ENCODE measurements around the gene RHBDL3. TPM values are rescaled to one million over a fixed set of nuclear protein-coding genes. Genes with fewer than 3 reads are reported as not detected.
"Not testable (repeated sequence)": the region's sequence is repeated elsewhere in the genome, so short reads cannot be mapped to it uniquely, and the experiment has no call there.

RHBDL3 gene
- total RNA-seq, 4 donors from 2014 or later, result 0.27 to 0.64 TPM; not detected in 2

- Histone ChIP-seq H3K27ac (no peak overlapping the region), H3K4me1 (peaks cover 0 to 6% (median 0%) of the 10 kb centered on the region in 4 donors), H3K36me3 (no peaks in the 10 kb centered on the region), H3K27me3 (peaks cover 4% of the 10 kb centered on the region), H3K9me3 (no peaks in the 10 kb centered on the region), H3K4me3 (no peak overlapping the region)
- DNase-seq, result no peak
- in situ Hi-C loops (cut with MboI; ENCODE audit: low pct_ligation_motif_present in 1 of 4, low pct_unique_long_range_greater_than_20kb in 1 of 4, low sequenced_read_pairs in 3 of 4), result loop anchor here in 2 of 4 donors (5.0 kb wide), 1 partner anchor 57 kb away; no protein-coding TSS in a partner anchor
- WGBS, 2 donors (ENCODE audit: low coverage in 1 of 2), result 86% methylated on average over 9 of the region's 9 CpGs; no CpG with 5 or more reads in 1 of the 2 donors
- TF ChIP-seq EP300 (IDR thresholded peaks at IDR 0.05; ENCODE audit: low read depth) (no peak), POLR2A (IDR thresholded peaks at IDR 0.05) (no peak), CTCF (IDR thresholded peaks at IDR 0.05) (no peak), POLR2AphosphoS5 (IDR thresholded peaks at IDR 0.05) (no peak)
- intact Hi-C loops (cut with DNase I; ENCODE audit: low total_unique reads), result no loop called here
These were observed 49.0 kb downstream of the RHBDL3 start for GRCh38 chr17:32314636-32315035.

GRCh38 chr17:32315171-32315570 is 49.5 kb downstream of the RHBDL3 start:
- no peak for DNase-seq
- Histone ChIP-seq H3K9me3 (no peaks in the 10 kb centered on the region), H3K27me3 (peaks cover 4% of the 10 kb centered on the region), H3K4me3 (no peak overlapping the region), H3K36me3 (no peaks in the 10 kb centered on the region), H3K4me1 (peaks cover 0 to 6% (median 0%) of the 10 kb centered on the region in 4 donors), H3K27ac (no peak overlapping the region)
- in situ Hi-C loops (cut with MboI; ENCODE audit: low pct_ligation_motif_present in 1 of 4, low pct_unique_long_range_greater_than_20kb in 1 of 4, low sequenced_read_pairs in 3 of 4), result loop anchor here in 2 of 4 donors (5.0 kb wide), 1 partner anchor 58 kb away; no protein-coding TSS in a partner anchor
- 87% methylated on average over 8 of the region's 8 CpGs; no CpG with 5 or more reads in 1 of the 2 donors for WGBS, 2 donors (ENCODE audit: low coverage in 1 of 2)
- no peak for TF ChIP-seq CTCF (IDR thresholded peaks at IDR 0.05)
- TF ChIP-seq EP300 (IDR thresholded peaks at IDR 0.05; ENCODE audit: low read depth), result no peak
- TF ChIP-seq POLR2AphosphoS5 (IDR thresholded peaks at IDR 0.05), result no peak
- TF ChIP-seq POLR2A (IDR thresholded peaks at IDR 0.05), result no peak
- intact Hi-C loops (cut with DNase I; ENCODE audit: low total_unique reads), result no loop called here

- H3K27me3 ChIP-seq; DNase-seq; H3K27ac ChIP-seq; H3K4me3 ChIP-seq; H3K36me3 ChIP-seq; intact Hi-C loops (cut with DNase I; ENCODE audit: low total_unique reads); H3K9me3 ChIP-seq; H3K4me1 ChIP-seq: not testable (repeated sequence)
- in situ Hi-C loops (cut with MboI; ENCODE audit: low pct_ligation_motif_present in 1 of 4, low pct_unique_long_range_greater_than_20kb in 1 of 4, low sequenced_read_pairs in 3 of 4), result loop anchor here in 2 of 4 donors (5.0 kb wide), 1 partner anchor 59 kb away; no protein-coding TSS in a partner anchor
- WGBS, 2 donors (ENCODE audit: low coverage in 1 of 2), result 90% methylated on average over 5 of the region's 5 CpGs
These were observed 51.0 kb downstream of the RHBDL3 start for GRCh38 chr17:32316653-32317052.

GRCh38 chr17:32317353-32317752 is 51.7 kb downstream of the RHBDL3 start:
- intact Hi-C loops (cut with DNase I; ENCODE audit: low total_unique reads) (no loop called here), in situ Hi-C loops (cut with MboI; ENCODE audit: low pct_ligation_motif_present in 1 of 4, low pct_unique_long_range_greater_than_20kb in 1 of 4, low sequenced_read_pairs in 3 of 4) (loop anchor here in 2 of 4 donors (5.0 kb wide), 1 partner anchor 60 kb away; no protein-coding TSS in a partner anchor)
- no peak for DNase-seq
- Histone ChIP-seq H3K9me3 (no peaks in the 10 kb centered on the region), H3K27ac (no peak overlapping the region), H3K27me3 (no peaks in the 10 kb centered on the region), H3K36me3 (no peaks in the 10 kb centered on the region), H3K4me3 (no peak overlapping the region), H3K4me1 (no peaks in the 10 kb centered on the region)
- TF ChIP-seq POLR2A (IDR thresholded peaks at IDR 0.05) (no peak), POLR2AphosphoS5 (IDR thresholded peaks at IDR 0.05) (no peak), EP300 (IDR thresholded peaks at IDR 0.05; ENCODE audit: low read depth) (no peak), CTCF (IDR thresholded peaks at IDR 0.05) (no peak)
- 75% methylated on average over 3 to 4 of the region's 4 CpGs for WGBS, 2 donors (ENCODE audit: low coverage in 1 of 2)

- H3K27me3 ChIP-seq, result no peaks in the 10 kb centered on the region
- in situ Hi-C loops (cut with MboI; ENCODE audit: low pct_ligation_motif_present in 1 of 4, low pct_unique_long_range_greater_than_20kb in 1 of 4, low sequenced_read_pairs in 3 of 4), result loop anchor here in 2 of 4 donors (5.0 kb wide), 1 partner anchor 61 kb away; no protein-coding TSS in a partner anchor
- no peaks in the 10 kb centered on the region for H3K9me3 ChIP-seq
- H3K4me3 ChIP-seq, result no peak overlapping the region
- no peaks in the 10 kb centered on the region for H3K36me3 ChIP-seq
- no peaks in the 10 kb centered on the region for H3K4me1 ChIP-seq
- TF ChIP-seq EP300 (IDR thresholded peaks at IDR 0.05; ENCODE audit: low read depth) (no peak), POLR2A (IDR thresholded peaks at IDR 0.05) (no peak), POLR2AphosphoS5 (IDR thresholded peaks at IDR 0.05) (no peak), CTCF (IDR thresholded peaks at IDR 0.05) (no peak)
- 83 to 89% methylated on average over 2 to 8 of the region's 8 CpGs for WGBS, 2 donors (ENCODE audit: low coverage in 1 of 2)
- DNase-seq, result no peak
- H3K27ac ChIP-seq, result no peak overlapping the region
- intact Hi-C loops (cut with DNase I; ENCODE audit: low total_unique reads), result loop anchor here (2.0 kb wide), 1 partner anchor 67 kb away; no protein-coding TSS in a partner anchor
These were observed 52.4 kb downstream of the RHBDL3 start for GRCh38 chr17:32318071-32318470.
